Peyer's patch (tissue), 4 donors: ENCODE results near the gene HSP90AB1. TPM values are rescaled to one million over a fixed set of nuclear protein-coding genes. Genes with fewer than 3 reads are reported as not detected.

ENCODE experiments used
- DNase-seq, 3 donors: peaks; one replicate each; pipeline ENCODE4 v3.0.0-alpha.2; 2017 to 2019
- H3K27ac ChIP-seq, 4 donors: fragments of 200-600 bp; sonication (generic); one replicate each; pipeline ENCODE4 v1.5.1; 2016 to 2019
- H3K27me3 ChIP-seq, 2 donors: fragments of 200-600 bp; sonication (generic); one replicate each; pipeline ENCODE4 v1.5.1; 2019
- H3K36me3 ChIP-seq, 3 donors: fragments of 200-600 bp; sonication (generic); one replicate each; pipeline ENCODE4 v1.5.1; 2016 to 2019
- H3K4me1 ChIP-seq, 4 donors: fragments of 200-600 bp; sonication (generic); one replicate each; pipeline ENCODE4 v1.5.1; 2016 to 2019
- H3K4me3 ChIP-seq, 4 donors: fragments of 200-600 bp; sonication (generic); 1 replicate in 3 of 4; 2 replicates in 1 of 4; pipeline ENCODE4 v1.5.1; 2016 to 2019; ENCODE audit warnings: mild to moderate bottlenecking in 1 of 4
- H3K9me3 ChIP-seq, 4 donors: fragments of 200-600 bp; sonication (generic); one replicate each; pipeline ENCODE4 v1.5.1; 2016 to 2019; ENCODE audit warnings: mild to moderate bottlenecking in 1 of 4
- POLR2A ChIP-seq, 2 donors: fragments of 450-650 bp; IDR thresholded peaks; one replicate each; pipeline ENCODE4 v1.5.1; 2017; ENCODE audit warnings: antibody characterized with exemption in 2 of 2, mild to moderate bottlenecking in 2 of 2, moderate library complexity in 2 of 2
- total RNA-seq, 4 donors: library from RNA; depleted of rRNA; stranded (reverse); fragments of >200 nt; gene quantifications; one replicate each; pipeline ENCODE4 v1.1.0, GENCODE V29; 2016
- TF ChIP-seq, protein P1 (sequence below), 6 experiments: fragments of 450-650 bp in 4 of 6; fragments of 200-600 bp in 2 of 6; sonication (generic) in 1 of 6; IDR thresholded peaks; one replicate each; pipeline ENCODE4 v1.5.1; 2017 to 2019; ENCODE audit warnings: antibody characterized with exemption in 6 of 6, mild to moderate bottlenecking in 3 of 6, moderate library complexity in 1 of 6

Gene HSP90AB1
- total RNA-seq, 4 donors from 2014 or later: 181 to 330 (median 254) TPM

- no peaks in the 10 kb centered on the region for H3K36me3 ChIP-seq
- no peak for TF ChIP-seq POLR2A (IDR thresholded peaks at IDR 0.05)
- TF ChIP-seq, protein P1, sequence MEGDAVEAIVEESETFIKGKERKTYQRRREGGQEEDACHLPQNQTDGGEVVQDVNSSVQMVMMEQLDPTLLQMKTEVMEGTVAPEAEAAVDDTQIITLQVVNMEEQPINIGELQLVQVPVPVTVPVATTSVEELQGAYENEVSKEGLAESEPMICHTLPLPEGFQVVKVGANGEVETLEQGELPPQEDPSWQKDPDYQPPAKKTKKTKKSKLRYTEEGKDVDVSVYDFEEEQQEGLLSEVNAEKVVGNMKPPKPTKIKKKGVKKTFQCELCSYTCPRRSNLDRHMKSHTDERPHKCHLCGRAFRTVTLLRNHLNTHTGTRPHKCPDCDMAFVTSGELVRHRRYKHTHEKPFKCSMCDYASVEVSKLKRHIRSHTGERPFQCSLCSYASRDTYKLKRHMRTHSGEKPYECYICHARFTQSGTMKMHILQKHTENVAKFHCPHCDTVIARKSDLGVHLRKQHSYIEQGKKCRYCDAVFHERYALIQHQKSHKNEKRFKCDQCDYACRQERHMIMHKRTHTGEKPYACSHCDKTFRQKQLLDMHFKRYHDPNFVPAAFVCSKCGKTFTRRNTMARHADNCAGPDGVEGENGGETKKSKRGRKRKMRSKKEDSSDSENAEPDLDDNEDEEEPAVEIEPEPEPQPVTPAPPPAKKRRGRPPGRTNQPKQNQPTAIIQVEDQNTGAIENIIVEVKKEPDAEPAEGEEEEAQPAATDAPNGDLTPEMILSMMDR (IDR thresholded peaks at IDR 0.05): no peak
- H3K27ac ChIP-seq: no peak overlapping the region
- DNase-seq: no peak
- H3K4me1 ChIP-seq: peaks cover 0 to 28% (median 8%) of the 10 kb centered on the region in 4 donors
- H3K27me3 ChIP-seq: no peaks in the 10 kb centered on the region
- H3K9me3 ChIP-seq: no peaks in the 10 kb centered on the region
- no peak overlapping the region for H3K4me3 ChIP-seq
Observed at GRCh38 chr6:44214307-44214706, 32.6 kb upstream of the HSP90AB1 start.

GRCh38 chr6:44216677-44217331 lies 30.1 kb upstream of the HSP90AB1 start, which contains the start of gene MYMX:
Gene MYMX (plus strand): TSS chr6:44216926. CDS start chr6:44217472, 546 bp downstream.
- no peaks in the 10 kb centered on the region for H3K36me3 ChIP-seq
- DNase-seq: no peak
- H3K4me1 ChIP-seq: peaks cover 0 to 43% (median 13%) of the 10 kb centered on the region in 4 donors
- no peak within 1 kb of the TSS for H3K4me3 ChIP-seq
- H3K9me3 ChIP-seq: no peaks in the 10 kb centered on the region
- H3K27ac ChIP-seq: peak within 1 kb of the TSS in 3 of 4 donors; percentile 62 to 82 (median 78)
- TF ChIP-seq, protein P1 (IDR thresholded peaks at IDR 0.05): no peak
- no peak for TF ChIP-seq POLR2A (IDR thresholded peaks at IDR 0.05)
- H3K27me3 ChIP-seq: no peaks in the 10 kb centered on the region

DNA sequence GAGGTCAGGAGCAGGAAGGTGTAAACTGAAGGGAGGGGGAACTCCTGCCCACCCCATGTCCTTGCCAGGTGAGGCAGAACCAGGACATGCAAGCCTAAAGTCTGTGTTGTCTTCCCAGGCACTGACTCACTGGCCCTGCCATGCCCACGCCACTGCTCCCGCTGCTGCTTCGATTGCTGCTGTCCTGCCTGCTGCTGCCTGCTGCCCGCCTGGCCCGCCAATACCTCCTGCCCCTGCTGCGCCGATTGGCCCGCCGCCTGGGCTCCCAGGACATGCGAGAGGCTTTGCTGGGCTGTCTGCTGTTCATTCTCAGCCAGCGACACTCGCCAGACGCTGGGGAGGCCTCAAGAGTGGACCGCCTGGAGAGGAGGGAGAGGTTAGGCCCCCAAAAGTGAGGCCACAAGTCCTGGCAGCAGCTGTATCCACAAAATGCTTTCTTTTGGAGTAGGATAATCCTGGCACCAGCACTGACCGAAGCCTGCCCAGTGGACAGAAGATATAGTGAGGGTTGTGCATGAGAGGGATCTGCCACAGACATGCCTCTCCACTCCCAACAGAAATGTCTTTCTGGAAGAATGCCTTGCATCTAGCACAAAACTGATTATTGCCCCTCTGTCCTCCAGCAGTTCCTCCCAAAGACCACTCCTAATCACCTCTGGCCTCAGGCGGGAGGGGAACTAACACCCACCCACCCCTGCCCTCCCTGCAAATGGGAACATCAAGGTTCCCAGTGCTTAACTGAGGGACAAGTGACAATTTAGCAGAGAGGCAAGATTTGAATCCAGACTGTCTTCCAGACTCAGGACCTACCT lies 29.4 kb upstream of the HSP90AB1 start:
- DNase-seq: no peak
- Histone ChIP-seq H3K9me3 (no peaks in the 10 kb centered on the region), H3K4me3 (no peak overlapping the region), H3K36me3 (no peaks in the 10 kb centered on the region), H3K27ac (peak overlapping the region in 3 of 4 donors; percentile 62 to 82 (median 78)), H3K4me1 (peaks cover 0 to 50% (median 14%) of the 10 kb centered on the region in 4 donors), H3K27me3 (no peaks in the 10 kb centered on the region)
- TF ChIP-seq, protein P1 (IDR thresholded peaks at IDR 0.05): no peak
- TF ChIP-seq POLR2A (IDR thresholded peaks at IDR 0.05): no peak

DNA sequence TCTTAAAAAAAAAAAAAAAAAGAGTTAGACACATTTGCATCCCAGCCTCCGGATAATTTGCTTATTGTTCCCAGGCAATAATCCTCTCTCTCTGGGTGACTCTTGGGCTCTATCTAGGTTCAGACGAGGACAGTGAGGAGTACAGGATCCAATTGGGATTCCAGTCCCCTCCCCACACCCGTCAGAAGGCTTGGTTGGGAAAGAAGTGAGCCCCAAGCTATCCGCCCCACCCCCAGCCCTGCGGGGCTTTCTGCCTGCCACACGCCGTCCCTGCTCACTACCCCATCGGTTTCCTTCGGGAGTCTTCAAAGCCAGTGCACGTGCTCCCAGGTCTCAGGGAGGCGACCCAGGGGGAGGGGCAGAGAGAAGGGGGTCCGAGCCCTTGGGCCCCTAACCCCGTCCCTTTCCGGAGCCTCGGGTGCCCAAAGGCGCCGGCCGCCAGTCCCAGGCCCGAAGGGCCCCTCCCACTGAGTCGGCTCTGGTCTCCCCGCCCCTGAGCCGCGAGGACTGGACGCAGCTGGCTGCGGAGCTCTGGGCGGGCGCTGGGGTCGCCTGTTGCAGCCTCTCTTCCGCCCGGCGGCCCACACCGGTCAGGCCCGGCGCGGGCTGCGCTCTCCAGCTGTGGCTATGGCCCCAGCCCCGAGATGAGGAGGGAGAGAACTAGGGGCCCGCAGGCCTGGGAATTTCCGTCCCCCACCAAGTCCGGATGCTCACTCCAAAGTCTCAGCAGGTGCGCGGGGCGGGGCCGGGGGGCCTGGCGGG lies 27.7 kb upstream of the HSP90AB1 start:
- DNase-seq: peak; percentile 64 to 87 (median 78)
- Histone ChIP-seq H3K4me3 (peak overlapping the region; percentile 45 to 56 (median 46)), H3K27me3 (no peaks in the 10 kb centered on the region), H3K27ac (peak overlapping the region; percentile 52 to 82 (median 78)), H3K9me3 (no peaks in the 10 kb centered on the region), H3K4me1 (peaks cover 0 to 64% (median 17%) of the 10 kb centered on the region in 4 donors), H3K36me3 (no peaks in the 10 kb centered on the region)
- TF ChIP-seq, protein P1 (IDR thresholded peaks at IDR 0.05): peak in 1 of 6 experiments; percentile 8
- TF ChIP-seq POLR2A (IDR thresholded peaks at IDR 0.05): peak in 1 of 2 donors; percentile 27
